Psoas muscle (tissue), 8 donors: ENCODE measurements around the gene CXCL3. TPM values are rescaled to one million over a fixed set of nuclear protein-coding genes. Genes with fewer than 3 reads are reported as not detected.

Experiments used
- ATAC-seq, 4 donors: fragments of 200-7000 bp; cut with Tn5 transposase; one replicate each; pipeline ENCODE4 v1.9.1; 2020; ENCODE audit warnings: moderate library complexity in 3 of 4, mild to moderate bottlenecking in 2 of 4
- DNase-seq, 2 donors: peaks; one replicate each; pipeline ENCODE4 v3.0.0-alpha.2; 2020
- H3K27ac ChIP-seq: fragments of 200-600 bp; one replicate; pipeline ENCODE4 v1.8.0; 2022
- H3K27me3 ChIP-seq, 3 donors: fragments of 200-600 bp in 1 of 3; one replicate each; pipeline versions ENCODE4 v1.6.1 to v1.8.0; 2013 to 2022; ENCODE audit warnings: low read length in 2 of 3, mild to moderate bottlenecking in 2 of 3, moderate library complexity in 1 of 3; ENCODE audit not compliant: insufficient read depth in 3 of 3
- H3K36me3 ChIP-seq, 2 donors: fragments of 200-600 bp in 1 of 2; one replicate each; pipeline versions ENCODE4 v1.6.1 to v1.8.0; 2013 to 2022; ENCODE audit warnings: low read depth in 1 of 2, mild to moderate bottlenecking in 1 of 2, moderate library complexity in 1 of 2; ENCODE audit not compliant: insufficient read depth in 1 of 2
- H3K4me1 ChIP-seq: fragments of 200-600 bp; one replicate; pipeline ENCODE4 v1.8.0; 2022
- H3K4me3 ChIP-seq: fragments of 200-600 bp; one replicate; pipeline ENCODE4 v1.8.0; 2022; ENCODE audit warnings: mild to moderate bottlenecking
- H3K9me3 ChIP-seq: fragments of 200-600 bp; one replicate; pipeline ENCODE4 v1.8.0; 2022
- WGBS, 3 donors: extraction: QIAGEN DNeasy Blood & Tissue Kit; methylation state at CpG; one replicate each; pipeline versions ENCODE4 v1.1.6 to v1.1.7; 2013; 5-methylcytosine and 5-hydroxymethylcytosine counted together
- intact Hi-C, 2 donors: fragments of 100-400 bp; cut with DNase I; formaldehyde crosslinking; loops; one replicate each; pipeline versions ENCODE4 v1.11.0 to v1.14.2; 2022
- polyA plus RNA-seq, 3 donors: library from polyadenylated mRNA; stranded (reverse); fragments of 200-250 nt; gene quantifications; one replicate each; pipeline ENCODE4 v1.2.3, GENCODE V29; 2013
- total RNA-seq, 4 donors: library from RNA; stranded (reverse); fragmentation: NEBNext Ultra II Directional in 2 of 4; extraction: Animal tissue kit (Norgen Biotek cat#: 25700) in 2 of 4; gene quantifications; one replicate each; pipeline versions ENCODE4 v1.2.1 to v1.2.4, GENCODE V29; 2021 to 2023
- TF ChIP-seq, protein P1 (sequence below): fragments of 200-600 bp; IDR thresholded peaks from one replicate; pipeline ENCODE4 v1.8.0; 2022; ENCODE audit warnings: antibody characterized with exemption
- donor health status: healthy with polysubstance abuse.
- donor health status: DM: no; HTN: no; CAD: no; lungs with moderate emphysema.
- donor health status: Bipolar disorder and iron deficiency.
- donor health status: healthy.
- donor health status: DM: yes; HTN: yes; CAD: no.
- donor health status: DM: no; HTN: no; CAD: no.
- donor health status: DM: no; HTN: no; CAD: no.
- donor health status: DM: yes; HTN: yes; CAD: no.

The CXCL3 gene
- total and polyA plus RNA-seq, 7 donors, result 0.40 to 2.4 (median 0.63) TPM

GRCh38 chr4:74056858-74057562 lies 18.5 kb upstream of the CXCL3 start:
- ATAC-seq, result no peak
- H3K36me3 ChIP-seq, result no peaks in the 10 kb centered on the region
- intact Hi-C loops, result no loop called here

GRCh38 chr4:74056114-74056857 lies 17.8 kb upstream of the CXCL3 start:
- no peak overlapping the region for H3K4me3 ChIP-seq
- TF ChIP-seq, protein P1, sequence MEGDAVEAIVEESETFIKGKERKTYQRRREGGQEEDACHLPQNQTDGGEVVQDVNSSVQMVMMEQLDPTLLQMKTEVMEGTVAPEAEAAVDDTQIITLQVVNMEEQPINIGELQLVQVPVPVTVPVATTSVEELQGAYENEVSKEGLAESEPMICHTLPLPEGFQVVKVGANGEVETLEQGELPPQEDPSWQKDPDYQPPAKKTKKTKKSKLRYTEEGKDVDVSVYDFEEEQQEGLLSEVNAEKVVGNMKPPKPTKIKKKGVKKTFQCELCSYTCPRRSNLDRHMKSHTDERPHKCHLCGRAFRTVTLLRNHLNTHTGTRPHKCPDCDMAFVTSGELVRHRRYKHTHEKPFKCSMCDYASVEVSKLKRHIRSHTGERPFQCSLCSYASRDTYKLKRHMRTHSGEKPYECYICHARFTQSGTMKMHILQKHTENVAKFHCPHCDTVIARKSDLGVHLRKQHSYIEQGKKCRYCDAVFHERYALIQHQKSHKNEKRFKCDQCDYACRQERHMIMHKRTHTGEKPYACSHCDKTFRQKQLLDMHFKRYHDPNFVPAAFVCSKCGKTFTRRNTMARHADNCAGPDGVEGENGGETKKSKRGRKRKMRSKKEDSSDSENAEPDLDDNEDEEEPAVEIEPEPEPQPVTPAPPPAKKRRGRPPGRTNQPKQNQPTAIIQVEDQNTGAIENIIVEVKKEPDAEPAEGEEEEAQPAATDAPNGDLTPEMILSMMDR, result no peak
- H3K27me3 ChIP-seq, result peaks cover 0 to 4% (median 0%) of the 10 kb centered on the region in 3 donors
- no peaks in the 10 kb centered on the region for H3K36me3 ChIP-seq
- H3K27ac ChIP-seq, result no peak overlapping the region
- intact Hi-C loops, result no loop called here
- 0 to 51% (median 0%) methylated on average over 1 of the region's 1 CpG for WGBS, 3 donors
- no peak for ATAC-seq
- H3K4me1 ChIP-seq, result no peaks in the 10 kb centered on the region
- no peak for DNase-seq
- H3K9me3 ChIP-seq, result no peaks in the 10 kb centered on the region

More at GRCh38 chr4:74056858-74057562, 18.5 kb upstream of the CXCL3 start:
- TF ChIP-seq, protein P1, result no peak
- peaks cover 0 to 4% (median 0%) of the 10 kb centered on the region in 3 donors for H3K27me3 ChIP-seq
- H3K27ac ChIP-seq, result no peak overlapping the region
- no peak overlapping the region for H3K4me3 ChIP-seq
- 78 to 86% (median 79%) methylated on average over 4 of the region's 4 CpGs for WGBS, 3 donors
- no peaks in the 10 kb centered on the region for H3K4me1 ChIP-seq
- no peaks in the 10 kb centered on the region for H3K9me3 ChIP-seq
- DNase-seq, result no peak

GRCh38 chr4:74055498-74055897 lies 17.0 kb upstream of the CXCL3 start:
- Histone ChIP-seq H3K27me3 (peaks cover 0 to 4% (median 0%) of the 10 kb centered on the region in 3 donors), H3K4me1 (no peaks in the 10 kb centered on the region), H3K9me3 (no peaks in the 10 kb centered on the region), H3K4me3 (no peak overlapping the region), H3K36me3 (no peaks in the 10 kb centered on the region), H3K27ac (no peak overlapping the region)
- WGBS, 3 donors, result 76 to 79% (median 76%) methylated on average over 3 of the region's 3 CpGs
- intact Hi-C loops, result no loop called here
- no peak for DNase-seq
- TF ChIP-seq, protein P1, result no peak
- ATAC-seq, result no peak

DNA sequence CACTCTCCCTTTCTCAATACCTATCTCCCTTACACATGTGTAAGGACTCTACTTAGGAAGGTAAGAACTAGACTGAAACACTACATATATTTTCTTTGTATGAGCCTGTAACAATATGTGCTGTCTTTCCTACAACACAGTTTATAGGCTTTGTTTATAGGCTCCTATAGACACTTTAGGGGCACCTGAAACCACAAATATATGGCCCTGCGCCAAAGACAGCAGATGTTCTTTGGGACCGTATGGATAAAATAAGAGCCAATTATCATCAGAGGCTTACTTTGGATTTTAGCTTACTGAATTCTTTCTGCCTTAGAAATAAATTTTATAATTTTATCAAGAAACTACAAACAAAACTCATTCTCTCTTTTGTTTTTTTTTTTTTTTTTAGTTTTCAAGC lies 16.6 kb upstream of the CXCL3 start:
- ATAC-seq, result no peak
- WGBS, 3 donors, result 56 to 66% (median 63%) methylated on average over 2 of the region's 2 CpGs

More for the DNA sequence above, 16.6 kb upstream of the CXCL3 start:
- no peak for DNase-seq
- Histone ChIP-seq H3K27me3 (peaks cover 0 to 4% (median 0%) of the 10 kb centered on the region in 3 donors), H3K4me3 (no peak overlapping the region), H3K27ac (no peak overlapping the region), H3K9me3 (no peaks in the 10 kb centered on the region), H3K36me3 (no peaks in the 10 kb centered on the region), H3K4me1 (no peaks in the 10 kb centered on the region)
- TF ChIP-seq, protein P1, result no peak
- intact Hi-C loops, result no loop called here
